Globus pallidus (tissue), 1 donor: ENCODE results near the gene DLG1.

Experiments used
- DNase-seq: peaks from one replicate; pipeline ENCODE4 v3.0.0-alpha.2; 2015; ENCODE audit warnings: low spot score

The DLG1 gene

GRCh38 chr3:197014942-197015575, 283.4 kb downstream of the DLG1 start:
- no peak for DNase-seq

- DNase-seq: no peak
Measured at GRCh38 chr3:197014024-197014423, 284.4 kb downstream of the DLG1 start.

- DNase-seq: no peak
Measured at GRCh38 chr3:197012540-197012883, 285.9 kb downstream of the DLG1 start.

- no peak for DNase-seq
Measured at GRCh38 chr3:197011780-197012539, 286.5 kb downstream of the DLG1 start.

- DNase-seq: no peak
Measured at GRCh38 chr3:197010556-197011351, 287.7 kb downstream of the DLG1 start.

GRCh38 chr3:197009532-197010019, 288.8 kb downstream of the DLG1 start:
- no peak for DNase-seq

GRCh38 chr3:197008436-197009209, 289.8 kb downstream of the DLG1 start:
- DNase-seq: no peak

- DNase-seq: no peak
Measured at GRCh38 chr3:197007953-197008352, 290.5 kb downstream of the DLG1 start.

GRCh38 chr3:197007296-197007940, 291.0 kb downstream of the DLG1 start:
- DNase-seq: no peak

GRCh38 chr3:197006860-197007259, 291.6 kb downstream of the DLG1 start:
- DNase-seq: no peak

GRCh38 chr3:197006446-197006845, 292.0 kb downstream of the DLG1 start:
- no peak for DNase-seq

GRCh38 chr3:197003461-197004385, 294.7 kb downstream of the DLG1 start:
- DNase-seq: no peak

- peak; percentile 68 for DNase-seq
Measured at GRCh38 chr3:197002701-197003454, 295.5 kb downstream of the DLG1 start.

- DNase-seq: no peak
Measured at GRCh38 chr3:197001972-197002700, 296.3 kb downstream of the DLG1 start.

GRCh38 chr3:197001106-197001971, 297.1 kb downstream of the DLG1 start:
- no peak for DNase-seq

GRCh38 chr3:197000211-197000610, 298.2 kb downstream of the DLG1 start:
- no peak for DNase-seq

- no peak for DNase-seq
Measured at GRCh38 chr3:196998966-196999760, 299.2 kb downstream of the DLG1 start.
